CD4-positive, alpha-beta T cell treated with Interleukin-6 at 100 ng/mL for 8 hours (primary cell): Measurements from ENCODE around the gene ADAR.

Experiments used
- DNase-seq: peaks from one replicate; pipeline ENCODE4 v3.0.0-alpha.2; 2020; ENCODE audit warnings: mixed read lengths, low spot score

The ADAR gene

DNA sequence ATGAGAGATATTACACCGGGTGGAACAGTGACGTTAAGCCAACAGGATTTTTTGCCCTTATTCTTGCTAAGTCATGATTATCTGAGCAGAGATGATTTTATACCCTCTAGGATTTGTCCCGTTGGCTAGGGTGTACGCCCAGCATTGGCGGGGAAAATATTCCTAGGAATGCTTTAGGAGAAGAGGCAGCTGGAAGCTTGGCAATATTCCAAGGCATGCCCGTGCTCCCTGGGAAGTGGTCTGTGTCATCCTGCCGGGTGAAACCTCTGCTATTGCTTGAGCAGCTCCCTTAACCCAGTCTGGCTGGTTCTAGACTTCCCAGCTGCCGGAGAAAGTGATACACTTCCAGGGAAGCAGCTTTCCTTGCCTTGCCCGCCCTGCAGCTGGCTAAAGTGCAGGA, 24.2 kb downstream of the ADAR start:
- DNase-seq, result no peak

DNA sequence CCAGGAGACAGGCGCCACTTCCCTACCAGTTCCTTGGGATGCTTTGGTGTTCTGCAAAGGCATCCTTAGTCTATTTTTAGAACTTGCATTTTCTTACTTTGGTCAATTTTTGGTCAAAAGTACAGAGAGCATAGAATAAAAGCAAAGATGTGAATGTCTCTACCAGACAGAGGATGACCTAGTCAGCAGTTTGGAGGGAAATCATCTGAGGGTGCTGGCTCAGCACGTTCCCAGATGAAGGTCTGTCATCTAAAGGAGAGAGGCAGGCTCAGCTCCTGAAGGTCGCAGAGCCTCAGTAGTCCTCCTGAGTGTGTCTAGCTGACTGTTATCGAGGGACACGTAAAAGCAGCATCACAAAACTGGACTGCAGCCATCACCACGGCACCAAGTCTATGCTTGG, 25.1 kb downstream of the ADAR start:
- no peak for DNase-seq

DNA sequence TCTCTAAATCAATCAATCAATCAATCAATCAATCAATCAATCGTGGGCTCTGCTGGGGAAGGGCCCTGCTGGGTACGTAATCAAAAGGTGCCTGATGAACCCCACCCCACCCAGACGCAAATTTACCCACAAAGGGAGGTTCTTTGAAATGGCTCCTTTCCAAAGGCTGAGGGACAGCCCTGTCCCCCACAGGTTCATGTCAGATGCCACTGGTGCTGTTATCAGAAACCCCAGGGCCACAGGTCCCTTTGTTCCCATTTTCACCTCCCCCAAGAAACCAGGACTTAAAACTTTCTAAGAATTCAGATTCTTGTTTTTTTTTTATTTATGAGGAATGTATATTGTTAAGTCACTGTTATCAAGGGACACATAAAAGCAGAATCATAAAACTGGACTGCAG, 26.2 kb downstream of the ADAR start:
- no peak for DNase-seq

DNA sequence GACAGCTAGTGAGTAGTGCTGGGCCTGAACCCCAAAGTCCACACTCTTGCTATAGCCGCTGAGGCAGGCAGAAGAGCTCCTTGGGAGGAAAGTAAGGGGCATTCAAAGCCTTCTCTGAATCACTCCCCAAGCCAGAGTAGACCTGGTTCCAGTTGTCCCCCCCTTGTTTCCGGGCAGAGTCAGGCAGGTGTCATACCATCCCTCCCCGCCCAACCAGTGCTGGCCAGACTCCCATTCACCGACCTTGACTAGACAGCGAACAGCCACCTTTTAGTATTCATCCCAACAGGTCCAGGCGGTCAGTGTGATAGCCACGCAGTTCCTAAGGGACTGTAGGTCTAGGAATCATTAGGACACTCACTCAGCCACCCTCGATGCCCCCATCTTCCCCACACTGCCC, 28.6 kb downstream of the ADAR start:
- no peak for DNase-seq

DNA sequence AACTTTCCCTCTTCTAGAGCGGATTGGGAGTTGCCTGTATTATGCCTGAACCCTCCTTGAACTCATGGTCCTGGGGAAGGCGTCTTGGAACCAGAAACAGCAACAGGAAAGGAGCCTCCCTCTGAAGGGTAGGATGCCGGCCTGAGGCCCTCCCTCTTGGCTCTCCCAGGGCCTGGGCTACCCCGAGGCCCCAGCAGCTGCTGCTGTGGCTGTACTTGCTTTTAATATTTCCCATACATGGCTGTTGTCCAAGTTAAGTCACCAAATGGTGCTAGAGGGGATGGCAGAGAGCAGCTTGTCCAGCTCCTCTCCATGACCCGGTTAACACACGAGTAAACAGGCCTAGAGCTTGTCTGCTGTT, 29.9 kb downstream of the ADAR start:
- no peak for DNase-seq

DNA sequence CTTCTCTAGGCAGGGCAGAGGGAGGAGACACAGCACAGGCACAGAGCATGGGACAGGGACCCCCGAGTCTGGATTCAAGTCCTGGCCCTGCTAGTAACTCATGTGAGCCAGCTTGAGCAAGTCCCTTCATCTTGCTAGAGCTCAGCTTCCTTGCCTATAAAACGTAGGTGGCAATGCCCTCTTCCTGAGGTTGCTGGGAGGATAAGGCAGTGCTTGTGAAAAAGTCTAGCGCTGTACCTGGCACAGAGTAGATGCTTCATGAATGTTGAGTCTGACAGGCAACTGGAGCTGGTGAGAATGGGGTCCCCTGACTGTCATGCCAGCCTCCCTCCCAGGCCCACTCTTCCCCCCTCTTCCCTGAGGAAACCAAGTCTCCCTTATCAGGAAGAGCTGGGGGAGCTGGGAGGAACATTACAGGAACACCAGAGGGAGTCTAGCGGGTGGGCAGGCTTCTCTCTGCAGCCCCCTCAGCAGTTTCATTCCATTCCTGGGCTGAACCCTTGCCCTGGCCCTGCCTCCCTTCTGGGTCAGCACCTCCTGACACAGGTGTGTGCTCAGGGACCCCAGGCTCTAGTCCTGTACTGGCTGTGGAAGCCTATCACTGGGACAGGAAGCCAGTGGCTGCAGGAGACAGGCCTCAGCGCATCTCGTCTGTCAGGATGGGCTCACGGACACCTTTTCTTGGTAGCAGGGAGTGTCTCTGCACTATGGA, 30.5 kb downstream of the ADAR start:
- DNase-seq, result no peak

DNA sequence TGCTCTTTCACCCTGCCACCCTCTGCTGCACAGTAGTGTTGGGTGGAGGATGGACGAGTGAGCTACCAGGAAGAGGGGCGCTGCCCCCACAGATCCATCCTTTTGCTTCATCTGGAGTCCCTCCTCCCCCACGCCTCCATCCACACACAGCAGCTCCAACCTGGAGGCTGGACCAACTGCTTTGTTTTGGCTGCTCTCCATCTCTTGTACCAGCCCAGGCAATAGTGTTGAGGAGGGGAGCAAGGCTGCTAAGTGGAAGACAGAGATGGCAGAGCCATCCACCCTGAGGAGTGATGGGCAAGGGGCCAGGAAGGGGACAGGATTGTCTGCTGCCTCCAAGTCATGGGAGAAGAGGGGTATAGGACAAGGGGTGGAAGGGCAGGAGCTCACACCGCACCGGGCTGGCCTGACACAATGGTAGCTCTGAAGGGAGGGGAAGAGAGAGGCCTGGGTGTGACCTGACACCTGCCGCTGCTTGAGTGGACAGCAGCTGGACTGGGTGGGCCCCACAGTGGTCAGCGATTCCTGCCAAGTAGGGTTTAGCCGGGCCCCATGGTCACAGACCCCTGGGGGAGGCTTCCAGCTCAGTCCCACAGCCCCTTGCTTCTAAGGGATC, 31.9 kb downstream of the ADAR start:
- DNase-seq, result no peak

DNA sequence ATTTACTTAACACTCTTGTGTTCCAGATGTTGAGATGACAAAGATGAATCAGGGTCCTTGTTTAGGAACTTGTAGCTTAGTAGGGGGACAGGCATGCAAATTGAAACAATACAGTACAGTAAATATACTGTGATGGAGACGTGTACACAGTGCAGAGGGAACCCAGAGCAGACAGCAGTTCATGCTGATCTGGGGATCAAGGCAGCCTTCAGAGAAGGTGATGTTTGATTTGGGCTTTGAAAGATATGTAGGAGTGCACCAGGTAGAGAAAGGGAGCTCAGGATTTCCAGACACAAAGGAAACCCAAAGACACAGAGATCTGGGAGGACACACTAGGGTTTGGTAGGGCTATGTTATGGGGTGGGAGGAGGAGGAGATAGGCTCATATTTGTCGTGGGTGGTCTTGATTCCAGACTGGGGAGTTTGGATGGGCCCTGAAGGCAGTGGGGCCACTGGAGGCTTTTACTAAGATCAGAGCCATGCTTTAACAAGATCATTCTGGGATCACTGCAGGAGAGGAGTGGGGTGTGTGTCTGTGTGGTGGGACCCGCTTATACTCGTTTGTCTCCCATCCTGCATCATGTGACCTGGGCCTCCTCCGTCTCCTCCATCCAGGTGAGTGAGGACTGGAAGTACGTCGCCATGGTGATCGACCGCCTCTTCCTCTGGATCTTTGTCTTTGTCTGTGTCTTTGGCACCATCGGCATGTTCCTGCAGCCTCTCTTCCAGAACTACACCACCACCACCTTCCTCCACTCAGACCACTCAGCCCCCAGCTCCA, 32.6 kb downstream of the ADAR start:
- DNase-seq, result no peak

DNA sequence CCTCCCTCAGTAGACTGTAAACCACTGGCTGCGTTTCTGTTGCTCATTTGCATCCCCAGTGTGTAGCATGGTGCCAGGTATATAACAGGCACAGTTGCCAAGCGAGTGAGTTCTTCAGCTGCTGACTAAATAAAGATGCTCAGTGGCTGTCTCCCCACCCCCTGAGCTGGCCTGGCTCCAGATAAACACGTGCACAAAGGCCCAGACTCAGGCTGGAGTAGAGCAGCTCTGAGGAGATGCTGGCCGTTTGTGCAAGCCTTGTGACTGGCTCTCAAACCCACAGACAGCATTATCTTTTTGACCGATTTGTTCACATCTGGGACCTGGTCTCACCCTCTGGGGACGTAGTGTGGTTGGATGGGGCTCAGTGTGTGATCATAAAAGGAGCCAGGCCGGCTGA, 33.3 kb downstream of the ADAR start:
- DNase-seq, result no peak

DNA sequence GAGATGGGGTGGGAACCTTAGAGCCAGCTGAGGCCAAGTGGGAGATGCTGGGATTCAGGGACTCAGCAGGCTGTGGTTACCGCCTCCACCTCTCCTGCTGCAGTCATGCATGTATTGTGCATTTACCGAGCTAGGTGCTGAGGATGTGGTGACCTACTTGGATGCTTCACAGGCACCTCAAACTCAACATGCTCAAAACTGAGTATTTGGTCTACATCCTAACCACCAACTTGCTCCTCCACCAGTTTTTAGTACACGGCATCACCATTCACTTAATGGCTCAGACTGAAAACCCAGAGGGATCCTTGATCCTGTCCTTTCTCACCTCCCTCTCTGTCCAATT, 34.8 kb downstream of the ADAR start:
- no peak for DNase-seq

DNA sequence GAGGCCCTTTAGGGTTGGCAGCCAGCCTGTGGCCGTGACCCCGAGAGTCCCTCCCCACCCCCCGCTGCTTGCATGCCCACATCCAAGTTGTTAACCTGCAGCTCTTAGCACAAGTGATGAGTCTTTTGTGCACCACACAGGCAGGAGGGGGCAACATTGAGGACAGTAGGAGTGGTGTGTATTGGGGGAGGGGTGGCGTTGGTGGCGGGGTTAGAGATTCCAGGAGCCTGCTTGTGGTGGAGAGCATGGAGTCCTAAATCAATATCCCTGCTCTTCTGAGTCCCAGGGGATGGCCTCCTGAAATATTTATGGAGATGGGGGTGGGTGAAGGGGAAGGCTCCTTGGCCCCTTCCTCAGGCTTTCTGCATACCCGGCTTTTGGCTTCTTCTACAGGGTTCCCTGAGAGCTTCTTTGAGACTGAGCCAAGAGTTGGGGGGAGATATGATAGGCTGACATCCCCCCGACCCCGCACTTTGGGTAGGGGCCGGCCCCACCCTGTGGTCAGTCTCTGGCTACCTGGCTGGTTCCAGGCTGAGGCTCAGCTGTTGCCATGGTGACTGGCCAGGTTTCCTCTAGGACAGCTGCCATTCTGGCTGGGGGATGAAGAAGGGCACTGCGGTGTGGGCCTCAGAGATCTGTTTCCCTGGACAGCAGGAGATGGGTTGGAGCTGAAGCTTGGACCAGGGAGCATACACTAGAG, 35.4 kb downstream of the ADAR start:
- no peak for DNase-seq

DNA sequence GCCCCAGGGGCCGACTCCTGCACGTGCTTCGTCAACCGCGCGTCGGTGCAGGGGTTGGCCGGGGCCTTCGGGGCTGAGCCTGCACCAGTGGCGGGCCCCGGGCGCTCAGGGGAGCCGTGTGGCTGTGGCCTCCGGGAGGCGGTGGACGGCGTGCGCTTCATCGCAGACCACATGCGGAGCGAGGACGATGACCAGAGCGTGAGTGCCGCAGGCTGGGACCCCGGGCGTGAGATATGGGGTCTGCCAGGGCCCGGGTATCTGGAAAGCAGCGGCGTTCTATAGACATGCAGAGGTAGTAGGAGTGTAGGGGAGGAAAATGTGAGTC, 36.1 kb downstream of the ADAR start:
- no peak for DNase-seq

DNA sequence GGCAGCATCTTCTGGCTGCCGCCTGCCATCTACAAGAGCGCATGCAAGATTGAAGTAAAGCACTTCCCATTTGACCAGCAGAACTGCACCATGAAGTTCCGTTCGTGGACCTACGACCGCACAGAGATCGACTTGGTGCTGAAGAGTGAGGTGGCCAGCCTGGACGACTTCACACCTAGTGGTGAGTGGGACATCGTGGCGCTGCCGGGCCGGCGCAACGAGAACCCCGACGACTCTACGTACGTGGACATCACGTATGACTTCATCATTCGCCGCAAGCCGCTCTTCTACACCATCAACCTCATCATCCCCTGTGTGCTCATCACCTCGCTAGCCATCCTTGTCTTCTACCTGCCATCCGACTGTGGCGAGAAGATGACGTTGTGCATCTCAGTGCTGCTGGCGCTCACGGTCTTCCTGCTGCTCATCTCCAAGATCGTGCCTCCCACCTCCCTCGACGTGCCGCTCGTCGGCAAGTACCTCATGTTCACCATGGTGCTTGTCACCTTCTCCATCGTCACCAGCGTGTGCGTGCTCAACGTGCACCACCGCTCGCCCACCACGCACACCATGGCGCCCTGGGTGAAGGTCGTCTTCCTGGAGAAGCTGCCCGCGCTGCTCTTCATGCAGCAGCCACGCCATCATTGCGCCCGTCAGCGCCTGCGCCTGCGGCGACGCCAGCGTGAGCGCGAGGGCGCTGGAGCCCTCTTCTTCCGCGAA, 36.6 kb downstream of the ADAR start:
- DNase-seq, result no peak

DNA sequence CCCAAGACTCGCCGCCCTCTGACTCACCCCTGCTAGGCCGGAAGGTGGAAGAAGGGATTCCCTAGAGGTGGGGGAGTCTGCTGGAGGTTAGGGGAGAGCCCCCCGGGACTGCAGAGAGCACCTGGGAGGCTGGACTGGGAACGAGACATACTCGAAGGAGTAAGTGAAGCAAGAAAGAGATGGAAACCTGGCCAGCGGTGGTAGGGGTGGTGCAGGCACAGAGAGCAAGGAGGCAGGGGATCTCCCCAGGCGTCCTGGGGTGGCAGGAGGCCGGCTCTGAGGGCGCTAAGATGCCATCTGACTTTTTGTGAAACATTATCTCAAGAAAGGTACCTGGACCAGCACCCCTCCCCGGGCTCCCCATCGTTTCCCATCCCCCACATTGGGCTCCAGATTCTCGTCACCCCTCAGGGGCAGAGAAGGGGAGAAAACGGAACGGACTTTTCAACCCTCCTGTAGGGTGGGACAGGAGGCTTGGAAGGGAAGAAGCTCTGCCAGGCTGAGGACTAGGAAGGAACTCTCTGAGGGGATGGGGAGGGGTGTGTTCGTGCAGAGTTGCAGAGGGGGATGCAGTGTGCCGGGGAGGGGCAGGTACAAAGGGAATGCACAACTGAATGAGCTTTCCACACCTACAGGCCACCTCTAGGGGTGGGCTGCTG, 39.7 kb downstream of the ADAR start:
- no peak for DNase-seq

DNA sequence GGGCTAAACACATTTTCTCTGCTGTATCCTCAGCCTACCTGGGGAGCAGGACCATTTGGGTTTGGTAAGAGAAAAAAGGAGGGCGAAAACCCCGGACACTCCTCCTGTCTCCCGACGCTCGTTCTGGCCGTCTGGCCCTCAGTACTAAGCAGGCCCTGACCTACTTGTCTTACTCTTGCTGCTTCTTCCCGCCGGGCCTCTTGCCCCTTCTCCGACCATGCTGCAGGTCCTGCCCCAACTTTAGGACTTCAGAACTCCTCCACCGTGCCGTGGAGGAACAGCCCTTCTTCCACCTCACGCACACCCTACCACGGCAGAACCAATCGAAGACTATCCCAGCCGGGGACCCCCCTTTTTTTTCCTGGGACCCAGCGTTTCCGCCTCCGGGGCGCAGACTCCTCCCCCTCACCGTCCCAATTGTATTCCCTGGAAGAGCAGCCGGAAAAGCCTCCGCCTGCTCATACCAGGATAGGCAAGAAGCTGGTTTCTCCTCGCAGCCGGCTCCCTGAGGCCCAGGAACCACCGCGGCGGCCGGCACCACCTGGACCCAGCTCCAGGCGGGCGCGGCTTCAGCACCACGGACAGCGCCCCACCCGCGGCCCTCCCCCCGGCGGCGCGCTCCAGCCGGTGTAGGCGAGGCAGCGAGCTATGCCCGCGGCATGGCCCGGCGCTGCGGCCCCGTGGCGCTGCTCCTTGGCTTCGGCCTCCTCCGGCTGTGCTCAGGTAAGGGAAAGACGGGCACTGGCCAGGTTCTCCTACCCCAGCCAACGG, 40.4 kb downstream of the ADAR start, which contains the start of gene CHRNB2:
TSS of gene CHRNB2 (plus strand) at position 393 of the 771 bp plus-strand sequence. CDS start at position 660, 267 bp downstream.
- DNase-seq, result peak; percentile 51

DNA sequence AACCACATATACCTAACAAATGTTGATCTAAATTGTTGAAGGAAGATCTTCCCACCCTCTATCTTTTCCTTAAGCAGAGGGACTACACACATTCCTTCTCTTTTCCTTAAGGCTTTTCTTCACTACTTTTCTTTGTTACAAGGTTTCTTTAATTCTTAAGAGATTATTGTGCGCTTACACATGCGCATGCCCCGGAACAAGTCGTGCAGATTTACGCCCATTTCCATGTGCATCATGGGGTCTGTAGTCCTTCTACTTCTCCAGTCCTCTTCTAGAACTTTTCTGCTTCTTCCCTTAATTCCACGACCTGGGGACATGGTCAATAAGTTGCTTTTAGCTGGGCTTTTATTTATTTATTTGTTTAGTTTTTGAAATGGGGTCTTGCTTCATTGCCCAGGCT, 42.1 kb downstream of the ADAR start:
- DNase-seq, result no peak

DNA sequence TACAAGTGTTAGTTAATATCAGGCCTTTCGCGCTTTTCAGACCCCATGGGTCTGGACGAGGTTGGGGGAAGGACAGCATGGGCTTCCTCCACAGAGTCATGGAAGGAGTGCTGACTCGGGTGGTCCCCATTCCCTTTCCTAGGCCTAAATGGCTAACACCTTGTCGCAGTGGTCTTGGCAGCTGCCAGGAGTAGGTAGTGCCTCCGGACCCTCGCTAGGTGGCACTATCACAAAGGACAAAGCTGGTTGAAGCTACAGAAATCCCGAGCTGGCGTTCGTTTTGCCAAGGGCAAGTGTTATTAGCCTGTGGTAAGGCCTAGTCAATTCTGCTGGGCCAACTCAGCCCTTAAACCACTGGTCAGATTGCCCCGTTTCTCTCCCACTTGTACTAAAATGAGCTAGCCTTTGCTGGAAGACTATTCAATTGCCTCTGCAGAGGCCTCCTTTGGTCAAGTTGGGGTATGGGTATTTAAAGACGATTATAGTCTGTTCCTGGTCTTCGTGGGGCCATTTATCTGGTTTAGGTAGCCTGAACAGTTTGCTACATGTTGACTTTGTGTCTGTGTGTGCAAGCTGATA, 48.4 kb downstream of the ADAR start:
- peak; percentile 83 for DNase-seq

DNA sequence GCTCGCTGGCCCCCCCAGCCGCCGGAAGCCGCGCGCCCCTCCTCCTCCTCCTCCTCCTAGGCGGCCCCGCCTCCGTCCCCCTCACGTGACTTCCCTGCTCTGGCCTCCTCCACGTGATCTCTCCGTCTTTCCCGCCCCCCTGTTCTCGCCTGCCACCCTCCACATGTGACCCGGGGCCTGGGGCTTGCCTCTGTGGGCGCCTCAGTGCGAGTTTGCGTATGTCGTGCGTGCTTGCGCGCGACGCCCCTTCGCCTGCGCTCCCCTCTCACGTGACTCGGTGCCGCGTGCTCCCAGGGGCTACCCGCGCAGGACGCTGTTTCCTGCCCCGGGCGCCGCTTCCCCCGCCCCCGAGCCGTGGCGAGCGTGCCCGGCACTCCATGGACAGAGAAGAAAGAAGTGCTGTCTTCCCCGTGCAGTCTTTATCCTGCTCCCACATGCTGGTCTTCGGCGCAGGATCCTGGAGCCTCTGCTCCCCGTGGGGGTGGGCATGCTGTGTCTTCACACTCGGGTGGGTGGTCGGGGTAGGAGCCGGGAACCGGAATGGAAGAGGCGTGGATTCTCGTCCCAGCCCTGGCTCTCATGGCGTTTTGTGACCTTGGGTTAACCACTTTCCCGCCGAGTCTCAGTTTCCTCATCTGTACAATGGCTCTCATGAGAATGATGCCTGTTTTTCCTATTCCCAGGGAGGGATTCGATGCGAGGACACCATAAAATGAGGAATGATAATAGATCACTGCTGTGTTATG, 49.1 kb downstream of the ADAR start:
- peak; percentile 100 for DNase-seq

DNA sequence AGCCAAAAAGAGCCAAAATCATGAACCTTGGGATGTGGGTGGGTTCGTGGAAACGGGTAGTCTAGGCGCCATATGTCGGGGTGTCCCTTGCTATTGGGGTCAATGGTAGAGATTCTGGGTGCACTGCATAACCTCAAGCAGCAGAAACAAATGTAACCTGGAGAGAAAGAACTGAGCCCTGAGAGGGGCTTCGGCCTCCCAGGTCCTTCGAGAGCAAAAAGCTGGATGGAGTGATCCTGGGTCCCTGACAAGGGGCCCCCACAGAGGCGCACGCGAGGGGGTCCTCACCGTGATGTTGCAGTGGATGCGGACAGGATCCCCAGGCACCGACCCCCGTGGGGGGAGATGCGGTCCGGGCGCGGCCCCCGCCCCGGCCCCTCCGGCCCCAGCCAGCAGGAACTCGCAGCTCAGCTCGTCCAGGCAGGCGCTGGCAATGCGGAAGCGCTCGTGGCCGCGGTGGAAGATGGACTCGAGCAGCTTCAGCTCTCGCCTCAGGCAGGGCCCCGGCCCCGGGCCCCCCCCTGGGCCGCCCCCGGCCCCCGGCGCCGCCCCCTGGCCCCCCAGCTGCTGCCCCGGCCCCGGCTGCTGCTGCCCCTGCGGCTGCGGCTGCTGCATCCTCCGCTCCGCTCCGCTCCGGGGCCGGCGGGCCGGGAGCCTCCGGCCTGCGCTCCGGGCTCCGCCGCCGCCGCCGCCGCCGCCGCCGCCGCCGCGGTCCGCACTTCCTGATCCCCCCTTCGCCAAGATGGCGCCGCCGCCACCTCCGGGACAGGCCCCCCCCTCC, 49.9 kb downstream of the ADAR start, which contains the start of gene UBE2Q1:
TSS of gene UBE2Q1 (minus strand) at position 724 of the 781 bp plus-strand sequence. CDS start at position 615, 109 bp downstream.
- no peak for DNase-seq
